K562 (cell line): Measurements from ENCODE around the gene NR3C1. TPM values are rescaled to one million over a fixed set of nuclear protein-coding genes. Genes with fewer than 3 reads are reported as not detected.

Experiments
- ATF4 ChIP-seq: fragments of 450-650 bp; formaldehyde crosslinking; IDR thresholded peaks from 2 replicates; pipeline ENCODE4 v1.4.0; 2022; ENCODE audit warnings: mild to moderate bottlenecking, moderate library complexity
- PHTF2 ChIP-seq: fragments of 250-450 bp; sonication (Bioruptor Pico); IDR thresholded peaks from 2 replicates; pipeline ENCODE4 v1.5.0; 2021; ENCODE audit warnings: mild to moderate bottlenecking
- PREB ChIP-seq: sonication (generic); formaldehyde crosslinking; IDR thresholded peaks from 2 replicates; pipeline ENCODE4 v1.8.1; 2023; ENCODE audit warnings: mild to moderate bottlenecking, missing genetic modification reagents
- SIN3A ChIP-seq, 2 experiments: fragments of 150-350 bp in 1 of 2; IDR thresholded peaks; 2 replicates each; pipeline ENCODE4 v1.6.1; 2011 to 2016; ENCODE audit warnings: borderline replicate concordance in 2 of 2, low read depth in 2 of 2, low read length in 2 of 2, mild to moderate bottlenecking in 2 of 2, moderate library complexity in 2 of 2; ENCODE audit not compliant: control insufficient read depth in 1 of 2
- THAP12 ChIP-seq: fragments of 250-450 bp; sonication (Bioruptor Pico); IDR thresholded peaks from 2 replicates; pipeline ENCODE4 v1.9.0; 2021; ENCODE audit warnings: mild to moderate bottlenecking, inconsistent platforms
- TOE1 ChIP-seq, 2 experiments: fragments of 450-650 bp in 1 of 2; sonication (generic) in 1 of 2; formaldehyde crosslinking in 1 of 2; IDR thresholded peaks; 2 replicates each; pipeline versions ENCODE4 v1.7.1 to v1.8.0; 2016 to 2022; ENCODE audit warnings: borderline replicate concordance in 2 of 2, mild to moderate bottlenecking in 2 of 2, antibody characterized with exemption in 1 of 2, inconsistent platforms in 1 of 2, low read depth in 1 of 2, missing genetic modification reagents in 1 of 2, moderate library complexity in 1 of 2
- USF1 ChIP-seq: sonication (generic); formaldehyde crosslinking; IDR thresholded peaks from 2 replicates; pipeline ENCODE4 v1.9.0; 2022; ENCODE audit warnings: mild to moderate bottlenecking, missing genetic modification reagents
- ZC3H8 ChIP-seq: fragments of 450-650 bp; IDR thresholded peaks from 2 replicates; pipeline ENCODE4 v1.6.1; 2017
- ZNF146 ChIP-seq: IDR thresholded peaks from one replicate; pipeline ENCODE4 v1.6.1; 2018; ENCODE audit warnings: missing compliant biosample characterization; ENCODE audit not compliant: unreplicated experiment
- ZNF318 ChIP-seq, 2 experiments: fragments of 450-650 bp; IDR thresholded peaks; 2 replicates each; pipeline ENCODE4 v1.6.1; 2016; ENCODE audit warnings: mild to moderate bottlenecking in 2 of 2, borderline replicate concordance in 1 of 2, low read depth in 1 of 2, moderate library complexity in 1 of 2
- ZNF780A ChIP-seq: fragments of 250-450 bp; sonication (Bioruptor Pico); IDR thresholded peaks from 2 replicates; pipeline ENCODE4 v1.5.0; 2021; ENCODE audit warnings: mild to moderate bottlenecking
- polyA plus RNA-seq, 8 experiments: library from polyadenylated mRNA; depleted of rRNA in 4 of 8; stranded (reverse) in 5 of 8; unstranded in 3 of 8; fragments of >200 nt; fragmentation: Nextera tagmentation in 2 of 8; fragmentation: Illumina TruSeq in 1 of 8; extraction: Ambion mirVana in 2 of 8; extraction: Trizol in 1 of 8; gene quantifications; 2 replicates each; pipeline versions ENCODE4 v1.2.1 to v1.2.3, GENCODE V29; 2011 to 2014; ENCODE audit warnings: inconsistent platforms in 1 of 8, missing spikeins in 1 of 8
- total RNA-seq, 7 experiments: library from RNA; depleted of rRNA in 6 of 7; stranded (reverse); fragments of >200 nt in 6 of 7; fragmentation: Illumina TruSeq in 2 of 7; extraction: Trizol in 2 of 7; gene quantifications; 2 replicates each; pipeline versions ENCODE4 v1.2.1 to v1.2.3, GENCODE V29; 2011 to 2021; ENCODE audit warnings: low replicate concordance in 1 of 7

NR3C1 gene
- total and polyA plus RNA-seq, 9 of the 15 experiments (the other 6 are each of a cell fraction or from before 2014, with no cell fraction given), result 8.2 to 36.0 (median 15.0) TPM

- TF ChIP-seq ZNF780A (CRISPR knock-in tag), result no peak
- 0 out of 2 replicates have a peak, but pooled peaks have one; percentile 22 for TF ChIP-seq TOE1 (IDR thresholded peaks at IDR 0.05; ENCODE audit: borderline replicate concordance)
- no peak for TF ChIP-seq TOE1 (CRISPR knock-in tag; IDR thresholded peaks at IDR 0.05; ENCODE audit: borderline replicate concordance, low read depth)
- TF ChIP-seq ATF4 (CRISPR knock-in tag), result no peak
- TF ChIP-seq ZNF146 (CRISPR knock-in tag), result no peak
- TF ChIP-seq SIN3A (IDR thresholded peaks at IDR 0.05; ENCODE audit: borderline replicate concordance in 2 of 2, control insufficient read depth in 1 of 2, low read depth in 2 of 2, low read length in 2 of 2), result no peak
- TF ChIP-seq PHTF2 (CRISPR knock-in tag), result no peak
- peak in 1 of 2 experiments; percentile 63; a peak in 1 of 4 replicates for TF ChIP-seq ZNF318 (IDR thresholded peaks at IDR 0.05; ENCODE audit: borderline replicate concordance in 1 of 2, low read depth in 1 of 2)
- TF ChIP-seq ZC3H8, result no peak
- no peak for TF ChIP-seq THAP12 (CRISPR knock-in tag)
- TF ChIP-seq USF1 (CRISPR knock-in tag), result no peak
- TF ChIP-seq PREB (CRISPR knock-in tag), result no peak
Observed at GRCh38 chr5:143248822-143249579, 154.5 kb downstream of the NR3C1 start (continued).
